Prostate gland (tissue), 2 donors: Measurements from ENCODE around the gene TYMP.

Experiments
- POLR2A ChIP-seq: fragments of 450-650 bp; IDR thresholded peaks from one replicate; pipeline ENCODE4 v1.6.1; 2016; ENCODE audit warnings: antibody characterized with exemption, mild to moderate bottlenecking
- TF ChIP-seq, protein P1 (sequence below), 4 experiments: fragments of 200-600 bp in 2 of 4; fragments of 450-650 bp in 2 of 4; sonication (generic) in 2 of 4; IDR thresholded peaks; 1 replicate in 3 of 4; 2 replicates in 1 of 4; pipeline ENCODE4 v1.5.1; 2016 to 2019; ENCODE audit warnings: antibody characterized with exemption in 4 of 4, mild to moderate bottlenecking in 2 of 4, moderate library complexity in 2 of 4

DNA sequence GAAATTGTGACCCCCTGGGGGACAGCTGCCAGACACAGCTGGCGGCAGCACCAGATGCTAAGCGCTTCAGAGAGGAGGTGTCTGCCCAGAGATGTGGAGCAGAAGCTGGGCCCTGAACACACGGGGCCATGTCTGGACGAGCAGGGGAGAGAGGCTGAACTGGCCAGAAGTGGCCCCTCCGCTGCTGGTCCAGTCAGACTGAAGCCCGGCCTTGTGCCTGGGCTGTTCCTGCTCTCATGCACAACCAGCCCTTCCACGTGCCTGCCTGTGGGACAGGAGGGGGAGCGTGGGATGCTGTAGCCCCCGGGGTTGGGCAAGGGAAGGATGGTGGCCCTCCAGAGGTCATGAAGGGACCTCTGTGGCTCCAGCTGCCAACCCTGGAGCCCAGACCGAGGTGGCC, 46.7 kb downstream of the TYMP start:
- TF ChIP-seq POLR2A, result no peak
- TF ChIP-seq, protein P1, sequence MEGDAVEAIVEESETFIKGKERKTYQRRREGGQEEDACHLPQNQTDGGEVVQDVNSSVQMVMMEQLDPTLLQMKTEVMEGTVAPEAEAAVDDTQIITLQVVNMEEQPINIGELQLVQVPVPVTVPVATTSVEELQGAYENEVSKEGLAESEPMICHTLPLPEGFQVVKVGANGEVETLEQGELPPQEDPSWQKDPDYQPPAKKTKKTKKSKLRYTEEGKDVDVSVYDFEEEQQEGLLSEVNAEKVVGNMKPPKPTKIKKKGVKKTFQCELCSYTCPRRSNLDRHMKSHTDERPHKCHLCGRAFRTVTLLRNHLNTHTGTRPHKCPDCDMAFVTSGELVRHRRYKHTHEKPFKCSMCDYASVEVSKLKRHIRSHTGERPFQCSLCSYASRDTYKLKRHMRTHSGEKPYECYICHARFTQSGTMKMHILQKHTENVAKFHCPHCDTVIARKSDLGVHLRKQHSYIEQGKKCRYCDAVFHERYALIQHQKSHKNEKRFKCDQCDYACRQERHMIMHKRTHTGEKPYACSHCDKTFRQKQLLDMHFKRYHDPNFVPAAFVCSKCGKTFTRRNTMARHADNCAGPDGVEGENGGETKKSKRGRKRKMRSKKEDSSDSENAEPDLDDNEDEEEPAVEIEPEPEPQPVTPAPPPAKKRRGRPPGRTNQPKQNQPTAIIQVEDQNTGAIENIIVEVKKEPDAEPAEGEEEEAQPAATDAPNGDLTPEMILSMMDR (IDR thresholded peaks at IDR 0.05), result no peak
